ENCODE measurements around the gene SLC16A6.
"Not testable (repeated sequence)": the region's sequence is repeated elsewhere in the genome, so short reads cannot be mapped to it uniquely, and the experiment has no call there.

Gene SLC16A6

GRCh38 chr17:68288804-68289203 is 2.1 kb downstream of the SLC16A6 start:
- DNase-seq, result no peak

DNA sequence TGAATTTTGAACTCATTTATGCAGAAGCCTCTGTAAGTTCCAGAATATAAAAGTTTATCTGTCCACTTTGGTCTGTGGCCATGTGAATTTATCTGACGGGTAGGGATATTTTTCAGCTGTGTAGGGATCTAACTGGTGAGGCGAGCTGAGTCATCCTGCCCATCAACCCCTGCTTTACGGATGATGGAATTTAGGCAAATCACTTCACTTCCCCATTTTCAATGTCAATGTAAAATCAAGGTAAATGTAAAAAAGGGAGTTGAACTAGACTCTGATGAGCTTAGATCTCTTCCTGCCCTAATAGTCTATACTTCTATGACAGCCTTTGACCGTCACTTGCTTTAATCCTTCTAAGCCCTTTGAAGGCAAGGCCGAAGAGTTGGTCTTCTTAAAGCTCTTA is 2.6 kb downstream of the SLC16A6 start:
- DNase-seq, result no peak

- not testable (repeated sequence) for DNase-seq
Measured at GRCh38 chr17:68281965-68282364, 9.0 kb downstream of the SLC16A6 start.

DNA sequence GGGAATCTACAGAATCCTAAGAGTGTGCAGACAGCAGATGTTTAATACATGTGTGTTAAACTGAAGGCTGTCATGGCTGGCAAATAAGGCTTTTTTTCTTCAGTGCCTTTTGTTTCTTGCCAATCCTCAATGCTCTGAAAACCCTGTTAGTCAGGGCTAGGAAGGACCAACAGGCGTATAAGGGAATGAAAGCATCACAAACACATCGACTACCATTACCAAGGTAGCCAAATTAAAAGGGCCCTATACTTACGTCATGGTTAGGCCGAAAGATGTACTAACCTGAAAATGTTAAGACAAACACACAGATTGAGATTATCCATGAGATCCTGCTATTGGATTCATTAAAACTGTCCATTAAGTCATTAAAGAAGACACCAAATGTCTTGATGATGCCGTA is 13.1 kb downstream of the SLC16A6 start:
- DNase-seq, result no peak

GRCh38 chr17:68276339-68276738 is 14.6 kb downstream of the SLC16A6 start:
- DNase-seq, result not testable (repeated sequence)

DNA sequence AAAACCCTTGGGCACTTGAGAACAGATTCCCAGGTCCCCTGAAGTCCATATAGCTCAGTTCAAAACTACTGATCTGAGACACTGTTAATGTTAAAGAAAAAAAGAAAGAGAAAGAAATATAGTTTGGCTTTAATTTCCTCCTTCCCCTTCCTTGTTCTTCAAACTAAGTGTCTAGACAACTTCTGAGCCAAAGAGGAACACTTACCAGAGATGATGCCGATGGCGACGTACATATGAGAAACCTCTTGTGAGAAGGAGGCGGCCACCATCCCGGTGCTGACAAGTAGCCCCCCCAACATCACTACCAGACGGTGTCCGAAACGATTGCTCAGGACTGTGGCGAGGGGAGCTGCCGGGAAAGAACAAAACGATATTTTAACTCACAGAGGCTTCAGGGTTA is 17.2 kb downstream of the SLC16A6 start:
- no peak for DNase-seq

GRCh38 chr17:68265833-68266232 is 25.1 kb downstream of the SLC16A6 start:
- not testable (repeated sequence) for DNase-seq

GRCh38 chr17:68263101-68263681 is 27.7 kb downstream of the SLC16A6 start:
- peak; percentile 21 to 64 for DNase-seq

- DNase-seq, result not testable (repeated sequence)
Measured at GRCh38 chr17:68262467-68262866, 28.5 kb downstream of the SLC16A6 start.

DNA sequence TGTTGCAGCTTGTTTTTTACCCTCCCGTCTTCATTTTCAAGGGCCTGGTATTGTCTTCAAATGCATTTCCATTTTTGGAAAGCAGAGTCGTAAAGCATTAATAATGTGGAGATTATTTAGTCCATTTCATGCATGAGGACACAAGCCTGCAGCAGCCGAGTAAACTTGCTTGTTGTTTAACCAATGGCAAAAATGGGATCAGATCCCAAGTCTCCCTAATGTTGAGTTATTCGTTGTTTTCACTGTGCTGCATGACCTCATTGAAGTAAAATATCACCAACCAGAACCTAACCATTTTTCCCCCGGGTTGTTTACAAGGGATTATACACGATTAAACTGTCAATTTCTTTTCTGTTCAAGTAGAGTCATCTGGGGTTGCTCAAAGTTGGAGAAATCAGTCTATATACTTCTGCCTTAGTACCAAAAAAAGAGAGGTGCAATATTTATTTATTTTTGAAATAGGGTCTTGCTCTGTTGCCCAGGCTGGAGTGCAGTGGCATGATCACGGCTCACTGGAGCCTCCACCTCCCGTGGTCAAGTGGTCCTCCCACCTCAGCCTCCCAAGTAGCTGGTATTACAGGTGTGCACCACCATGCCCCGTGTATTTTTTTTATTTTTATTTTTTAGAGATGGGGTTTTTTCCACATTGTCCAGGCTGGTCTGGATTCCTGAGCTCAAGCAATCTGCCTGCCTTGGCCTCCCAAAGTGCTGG is 30.7 kb downstream of the SLC16A6 start:
- no peak for DNase-seq

DNA sequence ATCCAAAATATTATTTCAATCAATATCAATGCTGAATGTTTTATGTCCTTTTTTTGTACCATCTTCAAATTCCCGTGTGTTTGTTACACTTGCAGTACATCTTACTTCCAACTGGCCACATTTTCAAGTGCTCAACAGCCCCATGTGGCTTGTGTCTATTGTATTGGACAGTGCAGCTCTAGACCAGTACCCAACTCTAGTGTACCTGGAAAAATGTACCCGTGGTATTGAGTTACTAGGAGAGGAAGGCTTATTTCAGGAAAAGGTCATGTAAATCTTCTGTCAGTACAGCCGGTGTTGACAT is 31.3 kb downstream of the SLC16A6 start:
- DNase-seq, result not testable (repeated sequence)

DNA sequence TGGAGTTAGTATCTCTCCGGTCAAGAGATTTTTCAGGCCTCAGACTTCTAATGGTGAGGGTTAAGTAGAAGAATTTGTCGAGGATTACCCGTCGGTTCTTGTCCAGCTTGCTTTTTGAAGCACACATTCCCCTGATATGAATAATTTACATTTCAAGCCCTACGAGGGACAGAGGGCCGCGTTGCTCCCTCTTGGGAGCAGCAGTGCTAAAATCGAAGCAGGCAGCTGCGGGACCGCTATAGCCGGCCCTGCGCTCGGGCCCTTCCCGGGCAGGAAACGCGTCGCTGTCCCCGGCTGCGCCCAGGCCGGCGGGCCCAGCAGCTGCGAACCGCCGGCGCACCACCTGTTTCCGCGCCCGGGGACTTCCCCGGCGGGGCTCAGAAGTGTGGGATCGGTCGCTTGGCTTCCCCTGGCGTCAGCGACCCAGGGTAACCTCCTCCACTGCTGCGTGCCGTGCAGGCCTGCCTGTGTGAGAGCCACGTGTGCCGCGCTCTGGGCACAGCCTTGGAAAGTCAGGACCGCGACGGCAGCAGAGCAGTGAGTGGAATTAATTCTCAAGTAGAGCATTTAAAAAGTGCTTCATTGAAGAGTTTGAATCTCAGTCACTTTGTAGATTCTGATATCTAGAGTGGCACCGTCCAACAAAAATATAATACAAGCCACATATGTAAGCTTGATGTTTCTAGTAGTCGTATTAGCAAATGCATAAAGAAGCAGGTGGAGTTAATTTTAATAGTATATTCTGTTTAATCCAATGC is 31.9 kb downstream of the SLC16A6 start:
- peak in 1 of 2 experiments; percentile 2 for DNase-seq

- DNase-seq, result no peak
Measured at GRCh38 chr17:68257934-68258333, 33.0 kb downstream of the SLC16A6 start.

- DNase-seq, result not testable (repeated sequence)
Measured at GRCh38 chr17:68256701-68257100, 34.2 kb downstream of the SLC16A6 start.

DNA sequence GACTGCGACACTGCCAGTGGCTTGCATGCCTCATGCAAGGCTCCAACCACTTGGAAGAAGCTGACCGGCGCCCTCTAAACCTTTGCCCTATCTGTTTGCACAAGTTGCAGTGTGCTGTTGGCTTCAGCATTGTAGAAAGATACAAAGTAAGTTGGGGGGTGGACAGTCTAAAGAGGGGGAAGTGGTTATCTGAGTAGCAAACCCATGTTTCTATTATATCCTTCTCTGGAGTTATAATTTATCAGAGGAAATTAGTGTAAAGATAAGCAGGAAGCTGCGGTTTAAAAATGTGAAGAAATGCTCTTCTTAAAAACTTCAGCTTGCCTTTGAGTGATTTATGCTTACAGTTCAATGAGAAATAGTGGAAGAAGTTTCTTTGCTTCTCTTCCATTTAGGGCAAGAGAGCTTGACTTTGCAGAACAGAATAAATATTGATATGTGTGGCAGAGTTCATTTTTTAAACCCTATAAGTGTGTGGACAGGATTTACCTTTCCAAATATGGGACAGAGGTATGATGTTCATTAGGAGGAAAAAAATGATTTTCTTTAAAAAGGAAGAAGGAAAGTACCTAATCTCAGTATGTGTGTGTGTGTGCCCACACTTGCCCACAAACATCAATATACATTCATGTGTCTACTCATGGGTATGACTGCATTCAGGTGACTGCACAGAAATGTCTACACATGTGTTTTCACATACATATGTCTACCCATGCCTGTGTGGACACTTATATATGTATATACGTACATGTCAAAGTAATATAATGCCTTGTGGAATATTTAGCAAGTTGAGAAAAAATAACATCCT is 35.0 kb downstream of the SLC16A6 start:
- DNase-seq, result no peak

DNA sequence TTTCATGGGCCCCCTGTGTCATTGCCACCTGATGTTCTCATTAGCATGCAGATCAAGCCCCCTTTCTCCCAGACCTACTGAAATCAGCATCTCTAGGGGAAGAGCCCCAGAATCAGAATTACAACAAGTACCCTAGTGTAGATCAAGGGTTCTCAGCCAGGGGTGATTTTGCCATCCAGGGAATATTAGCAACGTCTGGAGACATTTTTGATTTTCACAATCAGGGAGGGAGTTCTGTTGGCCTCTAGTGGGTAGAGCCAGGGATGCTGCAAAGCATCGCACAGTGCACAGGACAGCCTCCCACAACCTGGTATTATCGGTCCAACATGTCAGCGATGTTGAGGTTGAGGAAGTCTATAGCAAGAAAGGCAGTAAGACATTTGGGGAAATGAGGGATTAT is 35.8 kb downstream of the SLC16A6 start:
- no peak for DNase-seq

DNA sequence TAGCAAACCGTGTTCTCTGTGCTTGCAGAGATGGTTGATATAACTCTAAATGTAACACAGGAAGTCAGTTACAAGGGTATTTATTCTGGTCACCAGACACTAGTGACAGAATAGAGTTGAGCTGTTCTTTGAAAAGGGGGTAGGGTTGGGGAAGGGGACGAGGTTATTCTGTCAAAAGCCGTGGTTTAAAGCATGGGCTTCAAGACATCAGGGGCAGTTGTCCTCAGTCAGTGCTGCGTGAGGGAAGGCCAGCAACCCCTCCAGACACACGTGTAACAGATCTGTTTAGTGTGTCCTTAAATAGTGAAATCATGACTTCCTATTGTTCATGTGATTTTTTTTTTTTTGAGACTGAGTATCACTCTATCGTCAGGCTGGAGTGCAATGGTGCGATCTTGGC is 37.5 kb downstream of the SLC16A6 start:
- DNase-seq, result not testable (repeated sequence)

DNA sequence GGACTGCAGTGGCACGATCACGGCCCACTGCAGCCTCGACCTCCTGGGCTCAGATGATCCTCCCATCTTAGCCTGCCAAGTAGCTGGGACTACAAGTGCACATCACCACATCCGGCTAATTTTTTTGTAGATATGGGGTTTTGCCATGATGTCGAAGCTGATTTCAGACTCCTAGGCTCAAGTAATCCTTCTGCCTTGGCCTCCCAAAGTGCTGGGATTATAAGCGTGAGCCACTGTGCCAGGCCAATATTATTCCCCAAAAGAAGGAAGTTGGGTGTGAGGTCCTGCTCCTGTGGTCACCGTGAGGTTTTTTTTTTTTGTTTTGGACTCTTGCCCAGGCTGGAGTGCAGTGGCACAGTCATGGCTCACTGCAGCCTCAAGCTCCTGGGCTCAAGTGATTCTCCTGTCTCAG is 41.6 kb downstream of the SLC16A6 start:
- DNase-seq, result no peak

GRCh38 chr17:68248891-68249290 is 42.0 kb downstream of the SLC16A6 start:
- DNase-seq, result no peak

DNA sequence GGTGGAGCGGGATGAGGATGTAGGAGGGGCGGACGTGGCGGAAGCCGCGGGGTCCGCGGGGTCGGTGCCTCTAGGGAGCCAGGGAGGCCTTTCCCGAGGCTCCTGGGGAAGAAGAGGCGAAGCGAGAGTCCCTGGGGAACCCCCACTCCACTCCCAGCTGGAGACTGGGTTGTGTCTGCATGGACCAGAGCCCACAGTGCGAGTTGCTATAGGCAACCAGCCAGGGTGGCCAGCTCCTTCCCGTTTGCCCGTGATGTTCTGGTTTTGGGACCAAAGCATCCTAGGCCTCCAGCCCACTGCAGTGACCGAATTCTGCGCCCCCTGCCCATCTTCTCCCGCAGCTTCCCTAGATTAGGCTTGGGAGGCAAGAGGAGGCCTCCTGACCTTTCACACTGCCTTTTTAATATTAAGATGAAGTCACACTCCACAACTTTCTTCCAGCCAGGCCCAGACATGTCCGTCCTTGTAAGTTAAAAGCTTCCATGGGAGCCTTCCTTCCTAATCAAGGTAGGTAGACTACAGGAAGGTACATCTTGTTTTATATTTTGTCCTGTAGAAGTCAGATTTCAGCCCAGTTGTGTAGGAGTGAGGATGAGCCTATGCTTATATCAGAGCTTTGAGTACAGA is 42.6 kb downstream of the SLC16A6 start:
- no peak for DNase-seq

DNA sequence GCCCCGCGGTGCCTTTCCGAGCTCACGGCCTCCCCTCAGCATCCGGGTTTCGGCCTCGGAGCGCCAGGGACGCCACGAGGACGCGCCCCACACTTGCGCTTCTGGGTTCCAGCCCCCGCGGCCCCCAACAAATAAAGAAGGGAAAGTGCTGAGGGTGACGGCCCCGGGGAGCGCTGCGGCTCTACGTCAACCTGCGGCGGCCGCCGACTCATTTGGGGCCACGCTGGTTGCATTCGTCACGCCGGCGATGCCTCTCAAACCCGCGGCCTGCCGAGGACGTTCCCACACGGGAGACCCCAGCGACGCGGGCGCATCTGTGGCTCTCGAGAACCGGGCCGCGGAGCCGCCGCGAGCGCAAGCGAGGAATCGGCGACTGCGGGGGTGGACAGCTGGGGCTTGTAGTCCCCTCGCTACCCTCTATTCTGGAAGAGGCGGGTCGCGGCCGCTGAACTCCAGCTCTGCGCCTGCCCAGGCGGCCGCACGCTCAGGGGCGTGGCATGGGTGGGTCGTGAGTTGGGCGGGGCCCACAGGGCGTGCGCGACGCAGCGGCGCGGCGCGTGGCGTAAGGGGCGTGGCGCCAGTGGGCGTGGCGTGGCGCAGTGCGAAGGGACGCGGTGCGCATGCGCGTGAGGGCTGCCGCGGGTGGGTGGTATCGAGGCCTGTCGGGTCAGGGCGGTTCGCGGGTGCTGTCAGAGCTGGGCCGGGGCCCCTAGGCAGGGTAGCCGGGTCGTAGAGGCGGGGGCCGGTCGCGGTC is 43.3 kb downstream of the SLC16A6 start, which contains the start of gene AMZ2:
TSS of gene AMZ2 (plus strand) at position 599 of the 754 bp plus-strand sequence. CDS start 2,145 bp downstream, outside the sequence.
- peak; percentile 93 to 97 for DNase-seq
